NCI-H2171 treated with DMSO at 0.1 percent for 48 hours (cell line): Measurements from ENCODE around the gene RASSF8.
"Not testable (repeated sequence)": the region's sequence is repeated elsewhere in the genome, so short reads cannot be mapped to it uniquely, and the experiment has no call there.

Source experiments
- DNase-seq: peaks from one replicate; lab custom pipeline; 2025; lab: John Stamatoyannopoulos, UW

RASSF8 gene

DNA sequence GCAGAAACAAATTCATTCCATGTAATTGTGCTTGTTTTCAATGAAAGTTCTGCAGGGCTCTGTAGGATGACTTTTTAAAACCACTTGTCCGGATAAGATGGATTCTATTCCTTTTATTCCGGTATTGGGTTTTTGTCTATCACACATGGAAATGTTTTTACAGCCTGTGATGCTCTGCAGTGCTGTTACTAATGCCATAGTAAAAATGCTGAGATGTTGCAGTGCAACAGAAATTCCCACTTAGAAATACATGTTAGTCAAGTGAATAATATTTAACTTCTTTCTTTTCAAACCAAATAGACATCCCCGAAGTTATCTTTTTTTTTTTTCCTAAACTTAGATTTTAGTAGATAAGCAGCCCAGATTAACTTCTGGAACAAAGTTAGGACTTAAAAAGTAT is 71.9 kb downstream of the RASSF8 start:
- DNase-seq, result no peak

DNA sequence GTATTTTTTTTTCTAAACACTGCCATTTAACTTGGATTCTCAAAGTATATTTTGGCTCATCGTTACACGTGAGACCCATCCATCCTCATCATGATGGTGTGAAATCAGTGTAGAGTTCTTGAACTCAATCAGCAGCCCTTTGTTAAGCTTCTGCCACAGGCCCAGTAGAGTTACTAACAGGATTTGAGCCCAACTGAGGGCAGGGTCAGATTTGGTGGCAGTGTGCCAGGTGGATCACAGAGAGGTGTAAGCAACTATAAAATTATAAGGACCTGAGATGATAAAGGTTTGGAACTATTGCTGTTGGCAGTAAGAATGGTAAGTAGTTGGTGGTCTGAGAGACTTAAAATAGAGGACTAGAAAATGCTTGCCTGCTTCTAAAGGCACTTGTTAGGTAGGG is 72.8 kb downstream of the RASSF8 start:
- no peak for DNase-seq

DNA sequence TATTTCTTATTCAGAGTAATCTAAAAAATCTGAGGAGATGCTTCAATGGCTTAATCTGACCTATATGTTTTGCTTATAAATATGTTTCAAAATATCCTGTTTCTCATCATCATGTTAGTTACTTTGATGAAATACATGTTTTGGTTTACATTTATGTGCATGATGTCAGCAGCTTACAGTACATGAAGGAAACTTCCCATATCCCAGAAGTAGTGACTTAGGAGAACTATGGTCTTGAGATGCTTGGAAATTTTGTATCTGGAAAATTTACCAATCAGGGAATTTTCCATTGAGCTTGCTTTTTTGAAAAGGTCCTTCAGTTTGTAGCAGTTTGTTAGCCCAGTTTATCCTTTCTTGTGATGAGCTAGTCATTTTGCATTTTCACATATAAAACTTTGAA is 73.3 kb downstream of the RASSF8 start:
- no peak for DNase-seq

DNA sequence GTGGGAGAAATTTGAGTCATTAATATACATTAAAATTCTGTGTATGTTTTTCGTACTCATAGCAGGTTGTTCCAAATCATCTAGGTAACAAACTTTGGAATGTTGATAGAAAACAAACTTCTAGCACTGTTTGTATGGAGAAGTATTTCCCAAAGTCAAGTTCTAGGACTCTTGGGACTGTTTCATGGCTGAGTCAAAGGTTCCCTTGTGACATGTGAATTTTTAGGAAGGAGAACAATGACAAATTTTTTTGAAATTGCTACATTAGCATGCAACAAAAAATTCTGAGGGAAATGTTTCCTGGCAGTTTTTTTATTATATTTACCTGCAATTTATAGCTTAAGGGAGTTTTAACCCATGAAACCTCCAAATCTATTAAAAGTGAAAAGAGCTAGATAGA is 73.8 kb downstream of the RASSF8 start:
- no peak for DNase-seq

DNA sequence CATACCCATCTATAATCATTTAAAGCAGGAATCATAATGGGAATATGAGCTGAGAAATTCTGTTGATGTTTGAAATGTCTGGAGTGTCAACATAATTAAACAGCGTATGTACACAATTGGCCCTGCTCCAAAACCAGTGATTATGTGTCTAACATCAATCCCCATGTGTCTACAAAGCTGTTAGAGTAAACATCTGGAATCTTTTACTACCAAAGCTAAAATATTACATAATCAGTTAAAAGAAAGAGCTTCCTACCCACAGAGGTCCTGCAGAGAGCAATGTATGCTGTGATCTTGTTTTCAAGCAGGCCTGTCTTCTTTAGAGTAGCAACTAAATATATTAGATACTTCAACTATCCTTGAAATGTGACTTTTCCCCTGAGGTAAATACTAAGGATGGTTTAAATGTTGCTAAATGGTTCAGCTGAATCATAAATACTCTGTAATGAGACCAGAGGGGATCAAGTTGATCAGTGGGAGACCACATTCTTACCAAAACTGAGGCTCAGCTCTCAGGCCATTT is 74.3 kb downstream of the RASSF8 start:
- peak; percentile 9 for DNase-seq

DNA sequence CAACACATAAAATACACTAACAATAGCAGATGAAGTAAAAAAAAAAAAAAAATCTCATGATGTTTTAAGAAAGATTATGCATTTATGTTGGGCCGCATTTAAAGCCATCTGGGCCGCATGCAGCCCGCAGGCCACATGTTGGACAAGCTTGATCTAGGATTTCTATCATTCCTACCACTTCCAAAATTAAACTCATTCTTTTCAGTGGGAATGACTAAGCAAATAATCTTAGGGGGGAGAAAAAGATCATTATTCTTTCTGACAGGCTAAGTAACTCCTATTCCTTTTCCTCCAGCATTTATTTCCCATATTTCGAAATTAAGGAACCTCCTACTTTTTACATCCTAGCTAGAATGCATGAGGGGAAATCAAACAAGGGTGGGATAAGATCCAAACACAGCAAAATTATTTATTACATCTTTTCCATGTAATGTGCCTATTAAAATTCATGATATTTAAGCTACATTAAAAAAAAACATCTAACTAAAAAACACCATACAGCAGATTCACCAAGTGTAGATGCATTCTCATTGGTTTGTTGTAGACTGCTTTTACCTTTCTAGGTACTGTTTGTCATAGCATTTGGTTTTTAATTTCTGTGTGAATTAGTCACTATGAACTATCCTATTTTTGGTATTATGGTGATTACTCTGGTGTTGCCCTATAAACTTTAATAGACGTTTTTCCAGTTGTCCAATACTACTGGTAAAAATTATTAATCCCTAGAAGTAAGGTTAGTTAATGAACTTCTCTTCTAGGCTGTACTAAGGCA is 76.1 kb downstream of the RASSF8 start:
- DNase-seq, result no peak

DNA sequence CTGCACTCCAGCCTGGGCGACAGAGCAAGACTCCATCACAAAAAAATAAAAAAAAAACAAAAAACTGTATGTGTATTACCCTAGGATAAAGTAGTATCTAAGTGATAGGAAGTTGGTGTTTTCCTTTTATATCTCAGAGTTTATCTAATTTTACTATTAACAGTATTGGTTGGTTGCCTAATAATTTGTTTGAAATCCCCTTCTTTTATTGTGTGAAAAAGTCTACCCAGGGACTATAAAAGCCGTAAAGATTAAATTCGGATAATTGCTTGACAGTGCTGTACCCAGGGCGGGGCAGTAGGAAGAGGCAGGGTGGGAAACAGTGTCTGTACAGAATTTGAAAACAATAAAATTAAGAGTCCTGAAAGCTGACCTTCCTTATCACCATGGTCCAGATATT is 78.4 kb downstream of the RASSF8 start:
- DNase-seq, result no peak

DNA sequence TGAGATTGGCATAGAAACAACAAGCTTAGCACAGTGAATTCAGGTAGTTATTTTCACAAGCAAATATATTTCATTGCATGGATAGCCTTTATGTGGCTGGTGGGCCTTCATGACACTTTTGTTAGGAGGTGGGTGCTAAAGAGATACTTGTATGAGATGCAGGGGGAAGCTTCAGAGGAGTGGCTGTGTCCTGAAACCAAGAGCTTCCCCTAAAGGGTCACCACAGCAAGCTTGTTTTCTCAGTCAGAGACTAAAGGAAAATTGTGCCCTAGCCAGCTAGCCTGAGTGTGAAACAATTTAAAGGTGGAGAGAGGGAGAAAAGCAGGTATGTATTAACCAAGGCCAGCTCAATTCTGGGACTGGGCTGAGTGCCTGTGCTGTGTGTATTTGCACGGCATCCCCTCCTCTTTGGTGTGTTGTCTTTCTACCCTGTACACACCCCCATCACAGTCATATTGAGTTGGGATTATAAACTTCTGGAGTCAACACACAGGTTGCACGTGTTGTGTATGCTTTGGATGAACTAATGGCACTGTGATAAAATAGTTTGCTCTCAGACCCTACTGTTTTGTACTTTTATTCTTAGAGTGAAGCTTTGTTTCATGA is 79.2 kb downstream of the RASSF8 start:
- no peak for DNase-seq

DNA sequence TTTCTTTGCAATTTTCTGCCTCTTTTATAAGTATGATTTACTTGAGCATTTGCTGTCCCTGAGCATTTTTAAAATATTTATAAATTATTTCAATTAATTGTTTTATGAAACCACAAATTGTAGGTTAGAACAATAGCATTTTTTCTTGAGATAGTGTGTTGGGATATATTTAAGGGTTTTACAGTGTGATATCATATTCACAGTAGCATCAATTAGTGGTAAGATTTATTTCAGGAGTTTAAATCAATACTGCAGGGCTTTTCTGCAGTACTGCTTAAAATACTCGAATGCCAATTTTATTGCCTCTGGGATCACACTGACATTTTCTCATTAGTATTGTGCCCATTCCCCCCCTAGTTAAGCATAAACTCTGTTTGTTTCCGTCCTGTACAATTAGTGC is 84.2 kb downstream of the RASSF8 start:
- no peak for DNase-seq

DNA sequence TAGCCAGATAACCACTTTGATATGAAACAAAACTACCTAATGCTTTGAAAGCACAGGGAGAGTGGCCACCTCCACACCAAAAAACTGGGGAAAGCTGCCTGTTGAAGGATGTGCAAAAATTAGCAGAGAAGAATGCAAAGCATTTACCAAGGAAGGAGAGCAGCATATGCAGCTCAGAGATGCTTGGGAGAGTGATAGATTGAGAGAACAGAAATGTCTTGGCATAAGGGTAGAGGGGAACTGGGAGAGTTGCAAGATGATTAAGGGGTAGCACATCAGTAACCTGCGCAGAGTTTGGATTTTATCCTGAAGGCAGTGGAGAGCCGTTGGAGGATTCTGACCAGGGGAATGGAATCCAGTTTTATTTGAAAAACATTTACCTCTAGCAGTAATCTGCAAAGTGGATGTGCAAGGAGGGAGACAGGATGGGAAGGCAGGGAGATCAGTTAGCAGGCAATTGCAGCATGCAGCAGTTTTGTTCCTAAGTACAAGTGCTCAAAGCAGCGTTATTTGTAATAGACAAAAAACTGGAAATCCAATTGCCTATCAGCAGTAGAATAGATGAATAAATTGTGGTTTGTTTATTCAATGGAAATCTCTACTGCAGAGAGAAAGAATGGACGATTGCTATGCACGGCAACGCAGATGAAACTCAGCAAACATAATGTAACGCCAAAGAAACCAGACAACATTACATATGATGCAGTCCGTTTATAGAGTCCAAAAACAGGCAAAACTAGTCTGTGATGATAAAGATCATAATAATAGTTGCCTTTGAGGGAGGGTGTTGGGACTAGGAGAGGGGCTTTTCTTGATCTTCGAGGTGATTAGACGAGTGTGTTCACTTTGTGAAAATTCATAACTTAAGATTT is 84.9 kb downstream of the RASSF8 start:
- DNase-seq, result no peak

DNA sequence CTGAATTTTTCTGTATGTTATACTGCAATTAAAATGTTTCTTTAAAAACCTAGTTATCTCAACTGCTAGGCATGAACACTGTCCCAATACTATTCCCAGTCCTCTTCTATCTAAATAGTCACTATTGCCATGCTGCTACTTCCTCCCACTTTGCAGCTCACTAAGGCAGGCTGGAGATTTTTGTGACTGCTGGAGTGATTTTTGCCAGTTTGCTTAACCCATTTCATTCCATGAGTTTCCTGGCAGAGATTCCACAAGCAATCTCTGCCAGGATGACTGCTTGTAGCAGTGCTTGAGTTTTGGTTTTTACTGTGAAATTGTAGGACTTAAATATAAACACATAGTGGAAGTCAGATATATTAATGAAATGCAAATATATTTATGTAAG is 85.5 kb downstream of the RASSF8 start:
- DNase-seq, result no peak

DNA sequence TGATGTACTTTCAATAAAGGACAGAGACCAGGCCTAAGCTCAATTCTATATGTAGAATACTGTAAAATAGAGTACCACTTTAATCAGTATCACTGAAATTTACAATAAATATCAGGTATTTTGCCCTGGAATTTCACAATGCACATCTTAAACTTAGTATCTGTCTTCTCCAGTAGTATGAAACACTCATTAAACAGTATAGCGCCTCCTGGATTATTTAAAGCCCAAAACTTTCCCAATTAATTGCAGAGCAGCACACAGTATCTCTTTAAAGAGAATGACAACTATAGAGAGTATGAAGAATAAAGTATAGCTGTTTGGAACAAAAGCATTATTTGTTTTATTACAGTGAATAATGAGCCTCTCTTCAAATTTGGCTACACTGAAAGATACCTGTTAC is 86.1 kb downstream of the RASSF8 start:
- DNase-seq, result no peak

DNA sequence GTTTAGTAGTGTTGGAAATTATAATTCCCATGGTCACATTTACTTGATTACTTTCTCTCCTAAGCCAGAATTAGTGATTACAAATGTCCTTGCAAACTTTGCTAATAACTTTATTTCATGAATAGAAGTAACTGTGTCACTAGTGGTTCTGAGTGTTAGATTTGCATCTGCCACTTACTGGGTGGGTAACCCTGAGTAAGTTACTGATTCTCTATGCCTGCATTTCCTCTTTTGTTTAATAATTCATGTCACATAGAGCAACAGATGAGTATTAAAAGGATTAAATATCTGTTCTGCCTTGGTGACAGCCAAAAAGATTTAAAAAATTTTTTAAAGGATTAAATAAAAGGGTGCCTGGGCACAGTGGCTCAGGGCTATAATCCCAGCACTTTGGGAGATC is 87.7 kb downstream of the RASSF8 start:
- no peak for DNase-seq

DNA sequence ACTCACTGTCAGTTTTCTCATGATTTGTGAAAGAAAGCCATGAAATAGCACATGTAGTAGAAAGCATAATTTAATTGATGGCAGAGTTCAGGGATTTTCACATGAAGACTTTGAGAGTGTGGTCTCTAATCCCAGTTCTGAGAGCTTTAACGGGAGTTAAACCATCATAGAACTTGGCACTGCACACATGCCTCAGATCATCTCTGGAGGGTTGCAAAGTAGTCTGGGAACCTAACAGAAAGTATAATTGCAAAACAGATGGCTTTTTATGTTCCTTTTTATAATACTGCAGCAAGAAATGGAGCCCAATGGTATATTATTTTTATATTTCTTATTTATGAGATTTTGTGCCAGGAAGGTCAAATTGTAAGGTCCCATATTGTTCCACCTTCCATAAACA is 88.4 kb downstream of the RASSF8 start:
- no peak for DNase-seq

DNA sequence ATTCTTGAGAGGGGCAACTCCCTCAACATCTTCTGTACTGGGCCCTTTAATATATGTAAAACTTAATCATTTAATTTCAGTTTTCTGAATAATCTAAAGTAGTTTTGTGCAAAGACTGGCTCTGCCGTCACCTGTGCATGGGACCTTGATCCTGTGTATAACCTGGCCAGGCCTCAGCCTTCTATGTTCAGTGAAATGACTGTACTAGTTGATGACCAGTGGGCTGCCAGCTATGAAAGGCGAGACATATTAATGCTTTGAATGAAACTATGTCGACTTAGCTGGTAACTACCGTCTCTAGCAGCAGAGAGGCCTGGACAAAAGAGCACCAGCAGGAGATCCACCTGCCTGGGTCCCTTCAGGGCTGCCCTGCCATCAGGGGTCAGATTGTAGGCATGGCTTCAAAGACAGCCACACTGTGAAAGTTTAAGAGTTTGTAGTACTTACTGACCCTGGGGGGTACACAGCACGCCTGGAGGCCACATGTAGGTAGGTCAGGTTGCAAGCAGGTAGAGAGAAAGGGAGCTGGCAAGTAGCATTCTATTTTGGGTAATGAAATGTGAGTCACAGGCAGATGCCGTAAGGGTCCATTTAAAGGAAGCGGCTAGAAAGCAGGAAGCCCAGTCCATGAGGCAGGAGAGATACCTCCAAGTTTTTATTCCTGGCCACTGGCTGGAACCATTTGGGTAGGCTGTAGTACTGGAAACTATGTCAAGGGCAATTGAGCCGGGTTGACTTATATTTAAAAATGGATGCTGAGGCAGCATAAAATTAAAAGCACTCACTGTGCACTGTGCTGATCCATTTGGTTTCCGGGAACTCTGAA is 89.1 kb downstream of the RASSF8 start:
- DNase-seq, result no peak

DNA sequence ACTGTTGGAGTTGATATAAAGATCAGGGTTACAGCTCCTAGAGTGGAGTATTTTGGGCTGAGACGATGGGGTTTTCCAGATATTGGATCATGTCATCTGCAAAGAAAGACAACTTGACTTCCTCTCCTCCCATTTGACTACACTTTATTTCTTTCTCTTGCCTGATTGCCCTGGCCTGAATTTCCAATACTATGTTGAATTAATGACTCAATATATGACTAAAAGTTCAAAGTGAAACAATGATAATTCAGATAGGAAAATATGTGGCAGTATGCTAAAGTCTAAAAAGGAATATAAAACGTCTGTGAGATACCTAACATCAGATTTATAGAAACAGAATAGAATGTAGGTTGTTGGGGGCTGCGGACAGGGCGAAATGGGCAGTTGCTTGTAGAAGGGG is 94.2 kb downstream of the RASSF8 start:
- DNase-seq, result no peak

DNA sequence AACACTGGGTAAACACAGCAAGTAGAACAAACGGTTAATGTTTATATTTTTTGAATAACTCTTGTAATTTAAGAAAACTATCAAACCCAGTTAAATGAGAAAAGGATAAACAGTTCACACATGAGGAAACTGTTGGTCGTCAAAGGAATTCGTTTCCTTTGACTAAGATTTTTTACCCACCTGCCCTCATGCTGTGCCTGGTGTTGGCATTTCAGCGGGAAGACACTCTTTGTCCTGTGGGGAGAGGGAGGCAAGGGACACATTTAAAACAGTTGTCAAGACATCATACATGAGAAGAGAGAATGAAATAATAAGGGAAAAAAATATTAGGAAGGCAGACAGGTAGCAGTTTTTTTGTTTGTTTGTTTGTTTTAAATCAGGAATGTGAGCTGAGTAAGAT is 95.9 kb downstream of the RASSF8 start:
- no peak for DNase-seq

DNA sequence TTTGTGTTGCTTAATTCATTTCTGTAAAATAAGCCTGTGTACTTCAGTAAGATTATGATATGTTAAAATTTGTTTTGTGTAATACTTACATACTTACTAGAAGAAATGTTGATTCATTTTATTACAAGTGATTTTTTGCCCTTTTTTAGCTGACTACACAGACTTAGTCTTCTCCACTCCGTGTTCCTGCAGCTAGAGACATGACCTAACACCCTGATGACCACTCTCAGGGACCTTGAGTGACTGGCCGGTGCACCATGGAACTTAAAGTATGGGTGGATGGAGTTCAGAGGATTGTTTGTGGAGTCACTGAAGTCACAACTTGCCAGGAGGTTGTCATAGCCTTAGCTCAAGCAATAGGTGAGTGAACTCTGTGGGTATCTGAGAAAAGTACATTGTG is 96.6 kb downstream of the RASSF8 start:
- no peak for DNase-seq

DNA sequence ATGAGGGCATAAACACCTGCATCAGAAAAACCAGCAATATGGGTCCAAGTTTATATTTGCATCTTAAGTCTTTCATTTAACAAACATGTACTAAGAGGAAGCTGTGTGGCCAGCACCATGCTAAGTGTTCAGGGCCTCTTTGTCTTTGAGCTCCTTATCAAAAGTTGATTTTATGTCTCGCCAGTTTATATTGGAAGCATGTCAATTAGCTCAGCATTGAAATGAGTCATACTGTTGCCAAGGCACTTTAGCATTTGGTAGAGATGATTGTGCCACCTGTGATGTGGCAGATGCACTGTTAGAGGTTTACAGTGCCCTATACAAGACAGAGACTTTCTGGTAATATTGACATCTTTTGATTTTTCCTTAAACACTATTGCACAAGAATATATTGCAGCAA is 97.9 kb downstream of the RASSF8 start:
- peak; percentile 52 for DNase-seq

DNA sequence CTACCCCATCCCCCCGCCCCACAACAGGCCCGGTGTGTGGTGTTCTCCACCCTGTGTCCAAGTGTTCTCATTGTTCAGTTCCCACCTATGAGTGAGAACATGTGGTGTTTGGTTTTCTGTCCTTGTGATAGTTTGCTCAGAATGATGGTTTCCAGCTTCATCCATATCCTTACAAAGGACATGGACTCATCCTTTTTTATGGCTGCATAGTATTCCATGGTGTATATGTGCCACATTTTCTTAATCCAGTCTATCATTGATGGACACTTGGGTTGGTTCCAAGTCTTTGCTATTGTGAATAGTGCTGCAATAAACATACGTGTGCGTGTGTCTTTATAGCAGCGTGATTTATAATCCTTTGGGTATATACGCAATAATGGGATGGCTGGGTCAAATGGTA is 98.8 kb downstream of the RASSF8 start:
- not testable (repeated sequence) for DNase-seq

DNA sequence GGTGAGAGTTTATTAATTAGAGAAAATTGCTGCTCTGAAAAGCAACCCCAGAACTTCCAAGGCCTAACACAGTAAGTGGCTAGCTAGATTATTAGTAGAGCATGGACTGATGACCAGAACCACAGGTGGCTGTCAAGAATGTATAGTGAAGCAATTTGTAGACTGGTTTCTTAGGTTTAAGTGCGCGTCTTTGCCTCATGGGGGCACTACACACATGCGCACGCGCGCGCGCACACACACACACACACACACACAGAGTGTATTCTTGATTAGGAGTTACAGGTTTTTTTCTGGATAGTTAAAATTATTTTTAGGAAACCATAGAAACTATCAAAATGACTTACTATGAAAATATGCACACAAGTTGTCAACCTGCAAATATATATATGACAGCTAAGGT is 99.8 kb downstream of the RASSF8 start:
- DNase-seq, result no peak

DNA sequence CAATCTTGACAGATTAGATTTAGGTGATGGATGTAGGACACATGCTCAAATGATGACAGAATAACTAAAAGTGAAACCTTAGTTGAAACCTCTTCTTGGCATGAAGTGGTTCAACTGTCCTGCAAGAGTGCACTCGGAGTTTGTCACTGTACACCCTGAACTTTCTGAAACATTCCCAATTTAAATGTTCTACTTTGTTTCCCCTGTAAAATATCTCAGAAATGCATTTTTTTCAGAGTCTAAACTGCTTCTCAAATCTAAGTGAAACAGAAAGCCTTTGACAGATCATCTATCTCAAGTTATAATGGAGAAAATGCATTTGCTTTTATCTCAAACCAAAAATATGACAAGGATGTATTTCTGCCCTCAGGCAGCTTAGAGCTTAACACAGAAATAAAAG is 100.3 kb downstream of the RASSF8 start:
- DNase-seq, result no peak
